GM08714 (cell line): ENCODE measurements around the gene ZNHIT2.

Source experiments
- H3K4me3 ChIP-seq: fragments of 200-500 bp; sonication (Bioruptor generic); 2 replicates; pipeline ENCODE4 v1.5.1; 2014; ENCODE audit warnings: mild to moderate bottlenecking, low read length, inconsistent platforms
- ZNF274 ChIP-seq: IDR thresholded peaks from 2 replicates; pipeline ENCODE4 v1.6.1; 2012; ENCODE audit warnings: mild to moderate bottlenecking, low read depth, low read length

The ZNHIT2 gene

DNA sequence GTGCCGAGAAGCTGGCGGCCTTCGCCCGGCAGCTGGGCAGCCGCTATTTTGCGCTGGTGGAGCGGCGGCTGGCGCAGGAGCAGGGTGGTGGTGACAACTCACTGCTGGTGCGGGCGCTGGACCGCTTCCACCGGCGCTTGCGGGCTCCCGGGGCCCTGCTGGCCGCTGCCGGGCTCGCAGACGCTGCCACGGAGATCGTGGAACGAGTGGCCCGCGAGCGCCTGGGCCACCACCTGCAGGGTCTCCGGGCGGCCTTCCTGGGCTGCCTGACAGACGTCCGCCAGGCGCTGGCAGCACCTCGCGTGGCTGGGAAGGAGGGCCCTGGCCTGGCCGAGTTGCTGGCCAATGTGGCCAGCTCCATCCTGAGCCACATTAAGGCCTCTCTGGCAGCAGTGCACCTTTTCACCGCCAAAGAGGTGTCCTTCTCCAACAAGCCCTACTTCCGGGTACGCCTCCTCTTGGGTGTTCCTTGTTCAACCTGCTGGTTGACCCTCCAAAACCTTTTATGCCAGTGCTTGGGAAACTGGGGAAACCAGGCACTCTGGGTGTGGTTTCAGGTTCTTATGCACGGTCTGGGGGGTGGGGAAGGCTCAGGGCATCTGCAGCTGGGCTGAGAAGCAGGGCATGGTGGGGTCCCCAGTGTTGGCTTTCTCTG, 8.9 kb downstream of the ZNHIT2 start:
- TF ChIP-seq ZNF274 = no peak
- no peak overlapping the region for H3K4me3 ChIP-seq

DNA sequence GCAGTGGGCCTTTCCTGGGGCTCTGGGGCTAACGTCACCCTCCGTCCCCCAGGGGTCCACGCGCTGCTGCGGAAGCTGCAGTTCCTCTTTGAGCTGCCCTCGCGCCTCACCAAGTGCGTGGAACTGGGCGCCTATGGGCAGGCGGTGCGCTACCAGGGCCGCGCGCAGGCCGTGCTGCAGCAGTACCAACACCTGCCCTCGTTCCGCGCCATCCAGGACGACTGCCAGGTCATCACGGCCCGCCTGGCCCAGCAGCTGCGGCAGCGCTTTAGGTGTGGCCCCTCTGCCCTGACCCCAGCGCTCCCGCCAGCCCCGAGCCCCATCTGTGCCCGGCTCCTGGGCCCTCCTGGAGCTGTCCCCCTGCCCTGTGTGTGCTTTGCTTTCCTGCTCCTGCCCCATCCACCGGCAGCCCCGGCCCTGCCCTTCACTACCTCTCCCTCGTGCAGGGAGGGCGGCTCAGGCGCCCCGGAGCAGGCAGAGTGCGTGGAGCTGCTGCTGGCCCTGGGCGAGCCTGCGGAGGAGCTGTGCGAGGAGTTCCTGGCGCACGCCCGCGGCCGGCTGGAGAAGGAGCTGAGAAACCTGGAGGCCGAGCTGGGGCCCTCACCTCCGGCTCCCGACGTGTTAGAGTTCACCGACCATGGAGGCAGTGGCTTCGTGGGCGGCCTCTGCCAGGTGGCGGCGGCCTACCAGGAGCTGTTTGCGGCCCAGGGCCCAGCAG, 9.6 kb downstream of the ZNHIT2 start:
- H3K4me3 ChIP-seq = no peak overlapping the region
- TF ChIP-seq ZNF274 = no peak

DNA sequence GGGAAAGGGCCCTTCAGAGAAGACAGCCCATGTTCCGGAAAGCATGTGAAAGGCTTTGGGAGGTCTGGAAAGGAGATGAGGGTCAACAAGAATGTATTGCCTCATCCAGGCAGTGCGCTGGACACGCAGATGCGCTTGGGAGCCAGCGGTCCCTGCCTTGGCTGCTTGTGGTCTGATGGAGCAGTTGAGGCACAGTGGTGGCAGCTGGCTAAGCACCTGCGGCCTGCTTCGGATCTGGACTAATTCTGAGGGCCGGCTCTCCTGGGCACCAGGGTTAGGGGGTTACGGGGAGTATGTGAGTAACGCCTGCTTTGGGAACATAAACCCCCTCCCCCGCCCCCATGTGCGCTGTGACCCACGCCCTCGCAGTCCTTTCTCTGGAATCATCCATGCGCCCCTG, 10.4 kb downstream of the ZNHIT2 start:
- H3K4me3 ChIP-seq = no peak overlapping the region
- TF ChIP-seq ZNF274 = no peak

DNA sequence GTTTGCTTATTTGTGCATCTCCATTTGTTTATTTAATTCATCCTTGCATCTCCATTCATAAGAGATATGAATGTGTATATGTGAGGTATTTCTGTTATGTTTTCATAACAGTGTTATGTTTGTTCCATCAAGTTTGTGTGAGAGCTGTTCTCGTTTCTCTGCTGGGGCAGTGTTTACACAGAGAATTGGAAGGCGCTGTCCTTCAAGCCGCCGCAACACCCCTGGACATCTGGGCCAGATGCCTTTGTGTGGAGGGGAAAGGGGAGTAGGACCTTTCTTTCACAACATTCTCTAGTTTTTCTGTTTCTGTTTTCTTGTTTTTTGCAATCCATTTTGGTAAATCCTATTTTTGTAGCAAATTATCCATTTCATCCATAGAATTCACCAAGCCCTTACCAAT, 12.9 kb downstream of the ZNHIT2 start:
- no peak for TF ChIP-seq ZNF274
- no peak overlapping the region for H3K4me3 ChIP-seq

DNA sequence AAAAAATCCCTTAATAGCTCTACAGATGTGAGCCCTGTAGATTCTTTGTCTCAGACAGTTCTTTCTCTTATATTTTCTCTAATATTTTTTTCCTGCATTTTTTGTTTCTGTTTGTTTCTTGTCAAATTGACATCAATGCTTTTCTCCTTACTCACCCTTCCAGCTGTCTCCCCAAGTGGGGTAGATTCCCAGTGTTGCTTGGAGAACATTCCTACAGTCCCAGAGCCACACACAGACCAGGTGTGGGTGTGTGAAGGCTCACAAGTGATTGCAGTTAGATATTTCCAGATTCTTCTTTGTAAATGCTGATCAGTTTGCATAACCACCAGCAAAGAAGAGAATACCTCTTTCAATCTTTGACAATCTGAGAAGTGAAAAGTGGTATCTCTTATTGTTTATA, 14.0 kb downstream of the ZNHIT2 start:
- no peak overlapping the region for H3K4me3 ChIP-seq
- TF ChIP-seq ZNF274 = no peak

DNA sequence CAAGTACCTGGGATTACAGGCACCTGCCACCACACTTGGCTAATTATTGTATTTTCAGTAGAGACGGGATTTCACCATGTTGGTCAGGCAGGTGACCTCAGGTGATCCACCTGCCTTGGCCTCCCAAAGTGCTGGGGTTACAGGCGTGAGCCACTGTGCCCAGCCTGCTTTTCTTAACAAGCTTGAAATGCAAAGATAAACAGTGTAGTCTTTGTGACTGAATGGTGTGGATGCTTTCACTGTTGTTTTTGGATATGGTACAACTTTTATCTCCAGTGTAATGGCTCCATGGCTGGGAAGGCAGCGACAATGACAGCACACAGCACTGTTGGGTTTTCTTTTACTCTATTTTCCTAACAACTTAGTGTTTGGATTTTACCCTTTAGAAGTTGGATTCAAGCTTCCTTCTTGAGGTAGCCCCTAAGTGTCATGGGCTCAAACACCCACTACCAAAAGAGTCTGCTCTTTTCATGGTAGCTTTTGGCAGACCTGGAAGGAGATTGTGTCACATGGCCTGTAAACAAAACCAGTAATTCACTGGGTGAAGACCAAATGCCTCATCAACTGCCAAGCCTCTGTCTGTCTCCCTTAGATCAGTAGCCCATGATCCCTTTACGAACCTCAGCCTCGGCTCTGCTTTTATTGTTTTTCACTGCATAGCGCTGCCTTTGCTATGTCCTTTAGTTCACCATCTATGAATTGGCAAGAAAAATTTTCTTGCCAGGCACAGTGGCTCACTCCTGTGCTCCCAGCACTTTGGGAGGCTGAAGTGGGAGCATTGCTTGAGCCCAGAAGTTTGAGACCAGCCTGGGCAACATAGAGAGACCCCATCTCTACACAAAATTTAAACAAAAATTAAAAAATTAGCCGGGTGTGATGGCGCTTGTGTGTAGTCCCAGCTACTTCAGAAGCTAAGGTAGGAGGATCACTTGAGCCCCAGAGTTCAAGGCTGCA, 15.1 kb downstream of the ZNHIT2 start:
- TF ChIP-seq ZNF274 = no peak
- no peak overlapping the region for H3K4me3 ChIP-seq

DNA sequence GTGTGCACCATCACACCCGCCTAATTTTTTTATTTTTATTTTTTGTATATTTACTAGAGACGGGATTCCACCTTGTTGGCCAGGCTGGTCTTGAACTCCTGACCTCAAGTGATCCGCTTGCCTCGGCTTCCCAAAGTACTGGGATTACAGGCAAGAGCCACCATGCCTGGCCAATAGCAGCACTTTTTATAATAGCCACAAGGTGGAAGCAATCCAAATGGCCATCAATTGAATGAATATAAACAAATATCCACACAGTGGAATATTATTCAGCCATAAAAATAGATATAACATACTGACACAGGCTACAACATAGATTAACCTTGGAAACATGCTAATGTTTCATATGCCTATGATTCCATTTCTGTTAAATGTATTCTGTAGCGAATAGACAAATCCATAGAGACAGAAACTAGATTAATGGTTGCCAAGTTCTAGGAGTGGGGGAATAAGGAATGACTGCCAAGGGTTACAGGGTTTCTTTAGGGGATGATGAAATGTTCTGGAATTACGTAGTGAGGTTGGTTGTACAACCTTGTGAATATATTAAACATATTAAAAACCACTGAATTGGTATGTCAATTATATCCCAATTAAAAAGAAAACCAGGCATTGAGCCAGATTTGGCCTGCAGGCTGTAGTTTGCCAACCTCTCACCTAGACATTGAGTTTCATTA, 16.7 kb downstream of the ZNHIT2 start:
- no peak for TF ChIP-seq ZNF274
- H3K4me3 ChIP-seq = no peak overlapping the region

DNA sequence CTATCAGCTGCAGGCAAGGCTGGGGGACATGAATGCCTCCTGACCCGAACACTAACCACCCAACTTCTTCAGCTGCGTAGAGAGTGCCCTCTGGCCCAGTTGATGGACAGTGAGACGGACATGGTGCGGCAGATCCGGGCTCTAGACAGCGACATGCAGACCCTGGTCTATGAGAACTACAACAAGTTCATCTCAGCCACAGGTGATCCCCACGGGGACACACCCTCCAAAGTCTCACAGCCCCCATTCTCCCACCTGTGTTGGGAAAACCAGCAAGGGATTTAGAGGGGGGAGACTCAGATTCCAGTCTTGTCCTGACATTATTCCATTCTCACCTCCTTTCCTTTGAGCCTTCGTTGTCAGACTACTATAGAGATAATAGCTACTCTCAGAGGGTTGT, 20.6 kb downstream of the ZNHIT2 start:
- peak overlapping the region; percentile 67; the same call in 1 of the 2 replicates for H3K4me3 ChIP-seq
- no peak for TF ChIP-seq ZNF274

DNA sequence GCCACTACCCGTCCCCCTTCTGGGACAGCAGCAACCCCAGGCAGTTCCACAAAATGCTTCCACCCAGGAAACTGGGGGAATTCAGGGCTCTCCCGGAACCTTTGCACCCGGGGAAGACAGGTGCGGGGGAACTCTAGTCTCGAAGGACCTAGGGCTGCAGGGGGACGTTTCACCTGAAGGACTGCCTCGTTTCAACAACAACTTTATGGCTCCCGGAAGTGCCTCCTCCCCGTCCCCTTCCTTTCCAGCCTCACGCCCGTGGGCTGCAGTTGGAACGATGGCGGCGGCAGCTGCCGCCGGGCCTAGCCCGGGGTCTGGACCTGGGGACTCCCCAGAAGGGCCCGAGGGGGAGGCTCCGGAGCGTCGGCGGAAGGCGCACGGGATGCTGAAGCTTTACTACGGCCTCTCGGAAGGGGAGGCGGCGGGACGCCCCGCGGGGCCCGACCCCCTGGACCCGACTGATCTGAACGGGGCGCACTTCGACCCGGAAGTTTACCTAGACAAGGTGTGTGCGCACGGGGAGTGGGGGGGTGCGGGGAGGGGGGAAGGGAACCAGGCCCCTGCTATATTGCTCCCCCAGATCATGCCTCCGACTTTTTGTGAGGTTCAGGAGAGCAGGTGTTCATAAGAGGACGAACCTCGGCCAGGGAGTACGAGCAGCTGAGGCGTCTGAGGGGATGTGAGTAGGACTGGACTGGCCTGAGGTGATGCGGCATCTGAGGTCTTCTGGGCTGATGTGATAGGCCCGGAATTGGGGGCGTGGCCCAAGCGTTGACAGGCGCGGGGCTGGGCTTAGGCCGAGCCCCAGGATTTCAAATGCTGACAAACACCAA, 21.3 kb downstream of the ZNHIT2 start, which contains the start of gene VPS51:
TSS of gene VPS51 (plus strand) at position 241 of the 833 bp plus-strand sequence. CDS start at position 278, 37 bp downstream.
- TF ChIP-seq ZNF274 = no peak
- peak within 1 kb of the TSS; percentile 67 for H3K4me3 ChIP-seq

DNA sequence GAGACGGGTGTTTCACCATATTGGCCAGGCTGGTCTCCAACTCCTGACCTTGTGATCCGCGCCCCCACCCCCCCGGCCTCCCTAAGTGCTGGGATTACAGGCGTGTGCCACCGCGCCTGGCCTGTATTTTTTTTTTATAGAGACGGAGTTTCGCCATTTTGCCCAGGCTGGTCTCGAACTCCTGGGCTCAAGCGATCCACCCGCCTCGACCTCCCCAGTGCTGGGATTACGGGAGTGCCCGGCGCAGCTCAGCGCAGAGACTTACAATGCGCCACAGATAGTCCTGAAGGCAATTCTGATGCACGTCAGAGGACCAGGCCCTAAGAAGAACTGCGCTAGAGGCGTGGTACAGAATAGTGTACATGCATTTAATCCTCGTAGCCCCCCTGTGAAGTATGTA, 22.1 kb downstream of the ZNHIT2 start:
- H3K4me3 ChIP-seq = peak overlapping the region; percentile 12; the same call in 1 of the 2 replicates
- TF ChIP-seq ZNF274 = no peak

DNA sequence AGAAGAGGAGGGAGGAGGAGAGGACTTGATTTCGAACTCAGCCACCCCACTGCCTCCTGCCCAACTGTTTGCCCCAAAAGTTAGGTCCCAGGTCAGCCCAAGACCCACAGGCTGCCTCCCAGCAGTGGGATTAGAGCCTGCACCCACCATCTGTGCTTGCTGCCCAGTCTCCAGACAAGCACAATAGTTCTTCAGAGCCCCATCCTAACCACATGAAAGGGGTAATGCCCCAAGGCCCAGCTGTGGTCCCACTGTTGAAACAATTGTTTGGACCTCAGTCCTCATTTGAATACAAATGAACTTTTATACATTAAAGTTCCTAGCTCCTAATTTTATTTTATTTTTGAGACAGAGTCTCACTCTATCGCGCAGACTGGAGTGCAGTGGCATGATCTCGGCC, 26.9 kb downstream of the ZNHIT2 start:
- no peak for TF ChIP-seq ZNF274
- no peak overlapping the region for H3K4me3 ChIP-seq

DNA sequence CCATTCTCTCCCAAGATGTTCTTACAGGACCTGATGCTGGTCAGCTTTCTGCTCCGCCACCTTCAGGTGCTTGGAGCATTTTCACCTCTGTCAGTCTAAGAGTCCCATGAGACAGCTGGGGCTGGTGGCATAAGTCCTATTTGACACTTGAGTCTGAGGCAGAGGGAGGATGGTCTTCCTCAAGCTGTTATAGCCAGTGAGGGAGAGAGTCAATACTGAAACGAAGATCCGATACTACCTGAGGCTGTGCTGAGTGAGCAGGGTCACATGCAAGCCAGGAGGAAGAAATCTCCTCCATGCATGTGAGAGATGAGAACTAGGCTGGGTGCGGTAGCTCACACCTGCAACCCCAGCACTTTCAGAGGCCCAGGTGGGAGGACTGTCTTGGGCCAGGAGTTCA, 27.9 kb downstream of the ZNHIT2 start:
- no peak for TF ChIP-seq ZNF274
- H3K4me3 ChIP-seq = no peak overlapping the region

DNA sequence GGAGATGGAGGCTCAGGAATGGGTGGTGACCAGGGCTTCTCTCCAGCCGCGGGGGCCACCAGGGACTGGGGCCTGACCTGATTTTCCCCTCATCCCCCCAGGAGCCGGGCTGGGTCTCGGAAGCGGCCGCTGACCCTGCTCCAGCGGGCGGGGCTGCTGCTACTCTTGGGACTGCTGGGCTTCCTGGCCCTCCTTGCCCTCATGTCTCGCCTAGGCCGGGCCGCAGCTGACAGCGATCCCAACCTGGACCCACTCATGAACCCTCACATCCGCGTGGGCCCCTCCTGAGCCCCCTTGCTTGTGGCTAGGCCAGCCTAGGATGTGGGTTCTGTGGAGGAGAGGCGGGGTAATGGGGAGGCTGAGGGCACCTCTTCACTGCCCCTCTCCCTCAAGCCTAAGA, 29.7 kb downstream of the ZNHIT2 start:
- TF ChIP-seq ZNF274 = no peak
- H3K4me3 ChIP-seq = no peak overlapping the region
